Epithelial cell of proximal tubule (primary cell): Measurements from ENCODE around the gene TFF3. TPM values are rescaled to one million over a fixed set of nuclear protein-coding genes. Genes with fewer than 3 reads are reported as not detected.

Experiments
- DNase-seq: peaks from one replicate; pipeline ENCODE4 v3.0.0-alpha.2; 2011; ENCODE audit warnings: low read depth
- H3K4me3 ChIP-seq: 2 replicates; pipeline ENCODE4 v1.5.1; 2011; ENCODE audit warnings: low read depth, mild to moderate bottlenecking, low read length
- CTCF ChIP-seq: conservative IDR thresholded peaks from 2 replicates; pipeline ENCODE4 v1.5.1; 2012; ENCODE audit warnings: low read depth, mild to moderate bottlenecking, low read length
- total RNA-seq: library from RNA; depleted of rRNA; stranded (reverse); fragments of >200 nt; gene quantifications from 2 replicates; pipeline ENCODE4 v1.2.3, GENCODE V29; 2015

Gene TFF3
- total RNA-seq, 1 donor from 2014 or later, result 1.0 TPM

GRCh38 chr21:42300045-42300583 lies 15.1 kb downstream of the TFF3 start:
- TF ChIP-seq CTCF, result no peak
- H3K4me3 ChIP-seq, result no peak overlapping the region
- no peak for DNase-seq

GRCh38 chr21:42299324-42300044 lies 15.7 kb downstream of the TFF3 start:
- no peak for TF ChIP-seq CTCF
- no peak for DNase-seq
- H3K4me3 ChIP-seq, result no peak overlapping the region

GRCh38 chr21:42298657-42299056 lies 16.6 kb downstream of the TFF3 start:
- TF ChIP-seq CTCF, result no peak
- DNase-seq, result no peak
- H3K4me3 ChIP-seq, result no peak overlapping the region

- no peak overlapping the region for H3K4me3 ChIP-seq
- no peak for TF ChIP-seq CTCF
- no peak for DNase-seq
Observed at GRCh38 chr21:42298237-42298636, 17.0 kb downstream of the TFF3 start.

GRCh38 chr21:42297377-42297776 lies 17.8 kb downstream of the TFF3 start:
- no peak for TF ChIP-seq CTCF
- no peak for DNase-seq
- H3K4me3 ChIP-seq, result no peak overlapping the region

GRCh38 chr21:42296501-42296900 lies 18.7 kb downstream of the TFF3 start:
- no peak overlapping the region for H3K4me3 ChIP-seq
- DNase-seq, result no peak
- TF ChIP-seq CTCF, result no peak

GRCh38 chr21:42295845-42296244 lies 19.4 kb downstream of the TFF3 start:
- no peak for DNase-seq
- H3K4me3 ChIP-seq, result no peak overlapping the region
- no peak for TF ChIP-seq CTCF
